Upper lobe of right lung (tissue), 1 donor: Measurements from ENCODE around the gene LGALS3BP. TPM values are rescaled to one million over a fixed set of nuclear protein-coding genes. Genes with fewer than 3 reads are reported as not detected.

ENCODE experiments used
- ATAC-seq: fragments of 200-7000 bp; cut with Tn5 transposase; one replicate; pipeline ENCODE4 v1.9.1; 2020; ENCODE audit warnings: mild to moderate bottlenecking, moderate library complexity
- DNase-seq: peaks from one replicate; pipeline ENCODE4 v3.0.0-alpha.2; 2020
- H3K27ac ChIP-seq: fragments of 200-600 bp; one replicate; pipeline ENCODE4 v1.8.0; 2022
- H3K27me3 ChIP-seq: fragments of 200-600 bp; one replicate; pipeline ENCODE4 v1.8.0; 2022; ENCODE audit warnings: mild to moderate bottlenecking
- H3K36me3 ChIP-seq: fragments of 200-600 bp; one replicate; pipeline ENCODE4 v1.8.0; 2022
- H3K4me1 ChIP-seq: fragments of 200-600 bp; one replicate; pipeline ENCODE4 v1.8.0; 2022
- H3K4me3 ChIP-seq: fragments of 200-600 bp; one replicate; pipeline ENCODE4 v1.8.0; 2022; ENCODE audit warnings: mild to moderate bottlenecking
- H3K9me3 ChIP-seq: fragments of 200-600 bp; one replicate; pipeline ENCODE4 v1.8.0; 2022
- CTCF ChIP-seq: fragments of 200-600 bp; IDR thresholded peaks from one replicate; pipeline ENCODE4 v1.8.0; 2022; ENCODE audit warnings: antibody characterized with exemption
- intact Hi-C: fragments of 100-400 bp; cut with DNase I; formaldehyde crosslinking; loops from one replicate; pipeline ENCODE4 v1.11.0; 2022
- total RNA-seq: library from RNA; stranded (reverse); fragmentation: NEBNext Ultra II Directional; extraction: Animal tissue kit (Norgen Biotek cat#: 25700); gene quantifications from one replicate; pipeline ENCODE4 v1.2.1, GENCODE V29; 2021
- donor health status: DM: no; HTN: yes; CAD: no; lungs with severe emphysema.

LGALS3BP gene
- total RNA-seq, 1 donor from 2014 or later = 405 TPM

- Histone ChIP-seq H3K4me1 (peaks cover 9% of the 10 kb centered on the region), H3K27me3 (no peaks in the 10 kb centered on the region), H3K9me3 (no peaks in the 10 kb centered on the region), H3K4me3 (no peak overlapping the region), H3K36me3 (peaks cover 66% of the 10 kb centered on the region), H3K27ac (no peak overlapping the region)
- no peak for TF ChIP-seq CTCF
- ATAC-seq (no peak), DNase-seq (no peak)
- intact Hi-C loops = no loop called here
Observed at GRCh38 chr17:78997881-78998280, 18.2 kb upstream of the LGALS3BP start.

DNA sequence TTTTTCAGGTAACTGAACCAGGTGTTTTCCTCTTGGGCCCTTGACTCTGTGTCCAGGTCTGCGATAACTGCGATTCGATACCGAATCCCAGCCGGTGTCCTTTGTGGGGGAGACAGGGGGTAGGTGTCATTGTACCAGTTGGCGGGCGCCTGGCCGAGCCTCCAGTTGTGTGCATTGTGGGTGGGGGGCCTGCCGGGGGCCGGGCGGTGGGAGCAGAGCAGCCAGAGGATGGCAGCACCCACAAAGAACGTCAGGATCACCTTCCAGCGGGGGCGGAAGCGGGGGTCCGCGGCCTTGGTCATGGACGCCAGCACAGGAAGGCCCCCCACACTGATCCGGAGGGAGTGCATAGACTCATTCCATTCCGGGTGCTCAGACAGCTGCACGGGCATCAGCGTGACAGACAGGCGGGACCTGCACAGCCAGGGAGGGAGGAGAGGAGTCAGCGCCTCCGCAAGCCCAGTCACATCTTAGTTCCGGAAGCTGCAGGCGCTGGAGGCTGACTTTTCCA lies 17.6 kb upstream of the LGALS3BP start:
- no peak for DNase-seq
- no peak for TF ChIP-seq CTCF
- intact Hi-C loops = no loop called here
- no peak overlapping the region for H3K4me3 ChIP-seq
- no peak overlapping the region for H3K27ac ChIP-seq
- no peaks in the 10 kb centered on the region for H3K27me3 ChIP-seq
- no peaks in the 10 kb centered on the region for H3K9me3 ChIP-seq
- ATAC-seq = no peak
- peaks cover 9% of the 10 kb centered on the region for H3K4me1 ChIP-seq
- H3K36me3 ChIP-seq = peaks cover 70% of the 10 kb centered on the region

DNA sequence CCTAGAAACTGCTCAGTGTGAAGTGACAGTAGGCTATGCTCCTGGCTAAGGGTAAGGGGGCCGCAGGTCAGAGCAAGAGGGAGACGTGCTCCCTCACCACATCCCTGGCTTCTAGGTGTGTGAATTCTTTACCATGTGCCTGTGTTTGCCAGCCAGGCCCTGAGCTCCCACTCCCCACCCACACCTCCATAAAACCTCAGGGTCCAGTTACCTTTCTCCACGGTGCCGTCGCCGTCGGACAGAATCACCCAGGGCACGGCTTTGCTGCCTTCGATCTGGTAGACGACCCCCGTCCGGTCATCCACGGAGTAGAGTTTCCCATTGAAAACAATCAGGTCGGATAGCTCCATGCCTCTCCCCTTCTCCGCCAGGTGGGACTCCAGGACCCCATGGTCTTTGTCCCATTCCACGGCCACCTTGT lies 17.1 kb upstream of the LGALS3BP start:
- intact Hi-C loops = no loop called here
- no peak overlapping the region for H3K27ac ChIP-seq
- peaks cover 9% of the 10 kb centered on the region for H3K4me1 ChIP-seq
- H3K9me3 ChIP-seq = no peaks in the 10 kb centered on the region
- peaks cover 75% of the 10 kb centered on the region for H3K36me3 ChIP-seq
- TF ChIP-seq CTCF = no peak
- no peak overlapping the region for H3K4me3 ChIP-seq
- no peaks in the 10 kb centered on the region for H3K27me3 ChIP-seq
- DNase-seq (no peak), ATAC-seq (no peak)

DNA sequence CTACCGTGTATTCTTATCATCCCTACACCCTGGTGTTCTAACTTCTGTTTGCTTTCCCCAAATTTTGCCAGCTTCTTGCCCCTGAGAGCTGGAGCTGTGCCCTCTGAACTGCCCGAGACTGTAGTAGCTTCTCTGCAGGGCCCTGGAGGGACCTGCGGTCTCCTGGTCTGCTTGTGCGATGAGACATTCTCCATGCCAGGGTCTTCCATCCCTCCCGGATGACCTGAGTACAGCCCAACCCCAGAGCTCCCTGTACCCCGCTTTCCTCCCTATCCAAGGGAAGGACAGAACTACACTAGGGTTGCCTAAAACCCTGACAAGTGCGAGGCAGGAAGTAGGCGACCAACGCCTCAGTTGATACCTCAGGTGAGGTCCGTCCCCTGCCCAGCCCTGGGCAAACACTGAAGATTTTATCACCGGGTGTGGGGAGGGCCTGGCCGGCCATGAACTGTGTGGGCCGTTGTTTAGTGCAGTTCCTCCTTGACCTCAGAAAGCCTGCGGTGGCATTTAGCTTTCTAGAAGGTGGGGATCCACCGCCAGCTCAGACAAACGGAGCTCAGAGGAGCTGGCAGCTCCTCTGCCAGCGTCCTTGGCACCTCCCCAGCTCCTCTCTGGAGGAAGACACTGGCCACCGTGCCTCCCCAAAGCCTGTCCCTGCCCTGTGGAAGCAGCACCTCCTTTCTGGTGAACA lies 16.2 kb upstream of the LGALS3BP start:
- H3K4me1 ChIP-seq = peaks cover 9% of the 10 kb centered on the region
- peak overlapping the region; percentile 66 for H3K27ac ChIP-seq
- ATAC-seq (peak; percentile 81), DNase-seq (peak; percentile 80)
- intact Hi-C loops = no loop called here
- no peaks in the 10 kb centered on the region for H3K9me3 ChIP-seq
- H3K4me3 ChIP-seq = no peak overlapping the region
- no peaks in the 10 kb centered on the region for H3K27me3 ChIP-seq
- no peak for TF ChIP-seq CTCF
- peaks cover 84% of the 10 kb centered on the region for H3K36me3 ChIP-seq

DNA sequence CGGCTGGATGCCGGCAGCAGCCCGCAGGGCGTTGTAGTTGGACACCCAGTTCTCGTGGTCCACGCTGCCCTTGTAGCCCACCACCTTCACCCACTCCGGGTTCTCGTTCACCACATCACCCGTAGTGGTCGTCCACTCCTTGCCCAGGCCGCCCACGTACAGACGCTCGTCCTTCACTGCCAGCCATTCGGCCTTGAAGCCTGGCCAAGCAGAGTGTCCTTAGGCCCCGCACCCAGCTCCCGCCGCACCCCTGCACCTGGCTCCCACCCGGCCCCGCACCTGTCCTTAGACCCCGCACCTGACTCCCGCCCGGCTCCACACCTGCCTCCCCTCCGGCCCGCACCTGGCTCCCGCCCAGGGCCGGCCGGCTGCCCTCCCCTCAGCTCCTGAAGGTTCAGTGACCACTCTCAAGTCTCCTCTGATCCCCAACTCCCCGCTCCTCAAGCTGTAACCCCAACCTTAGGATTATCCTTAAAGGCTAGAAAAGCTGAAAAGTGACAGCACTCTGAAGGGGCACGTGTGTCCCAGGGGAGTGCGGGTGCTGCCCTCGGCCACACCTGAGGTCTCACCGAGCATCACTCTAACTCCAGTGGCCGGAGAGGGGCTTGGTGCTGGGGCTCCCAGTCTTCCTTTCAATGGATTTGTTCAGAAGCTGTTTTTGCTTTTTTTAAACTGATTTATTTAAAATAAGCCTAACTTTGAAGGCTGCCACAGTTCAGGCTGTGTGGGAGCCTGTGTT lies 15.5 kb upstream of the LGALS3BP start:
- no peaks in the 10 kb centered on the region for H3K27me3 ChIP-seq
- peak; percentile 64 for DNase-seq
- no peak for TF ChIP-seq CTCF
- H3K4me3 ChIP-seq = no peak overlapping the region
- intact Hi-C loops = no loop called here
- peak overlapping the region; percentile 66 for H3K27ac ChIP-seq
- H3K36me3 ChIP-seq = peaks cover 90% of the 10 kb centered on the region
- no peaks in the 10 kb centered on the region for H3K9me3 ChIP-seq
- ATAC-seq = no peak
- H3K4me1 ChIP-seq = peaks cover 9% of the 10 kb centered on the region
